Spinal cord (tissue), 10 donors: ENCODE results near the gene KYNU. TPM values are rescaled to one million over a fixed set of nuclear protein-coding genes. Genes with fewer than 3 reads are reported as not detected.
"Not testable (repeated sequence)": the region's sequence is repeated elsewhere in the genome, so short reads cannot be mapped to it uniquely, and the experiment has no call there.

Experiments
- DNase-seq, 6 donors: peaks; one replicate each; pipeline versions ENCODE4 v3.0.0 to v3.0.0-alpha.2; 2013 to 2015; ENCODE audit warnings: low spot score in 6 of 6, low read depth in 4 of 6
- H3K27ac ChIP-seq: one replicate; pipeline ENCODE4 v1.5.1; 2013; ENCODE audit warnings: low read depth, low read length, control low read depth
- H3K27me3 ChIP-seq: one replicate; pipeline ENCODE4 v1.6.1; 2013; ENCODE audit warnings: low read length; ENCODE audit not compliant: control insufficient read depth, insufficient read depth
- H3K36me3 ChIP-seq: one replicate; pipeline ENCODE4 v1.6.1; 2013; ENCODE audit warnings: low read length; ENCODE audit not compliant: control insufficient read depth, insufficient read depth
- H3K4me1 ChIP-seq: one replicate; pipeline ENCODE4 v1.6.1; 2013; ENCODE audit warnings: low read length; ENCODE audit not compliant: control insufficient read depth, insufficient read depth
- H3K4me3 ChIP-seq: one replicate; pipeline ENCODE4 v1.5.1; 2013; ENCODE audit warnings: low read depth, low read length, control low read depth
- H3K9me3 ChIP-seq: one replicate; pipeline ENCODE4 v1.6.1; 2013; ENCODE audit warnings: low read length; ENCODE audit not compliant: control insufficient read depth, insufficient read depth
- WGBS: methylation state at CpG from one replicate; pipeline ENCODE4 v1.1.5; 2013; ENCODE audit warnings: missing lambda C conversion rate; ENCODE audit not compliant: insufficient coverage; 5-methylcytosine and 5-hydroxymethylcytosine counted together
- polyA plus RNA-seq, 2 donors: library from polyadenylated mRNA; unstranded; fragments of 120-200 nt; gene quantifications; one replicate each; pipeline ENCODE4 v1.2.1, GENCODE V29; 2013; ENCODE audit not compliant: insufficient read length in 2 of 2
- total RNA-seq, 2 donors: library from RNA; depleted of rRNA in 1 of 2; stranded (reverse); fragments of 120-200 nt in 1 of 2; fragments of >200 nt in 1 of 2; gene quantifications; one replicate each; pipeline versions ENCODE4 v1.2.3 to v1.2.4, GENCODE V29; 2013 to 2014
- donor health status: healthy.

KYNU gene
- total and polyA plus RNA-seq, 4 donors: 0.39 to 2.4 (median 1.2) TPM

- DNase-seq, H3K4me1 ChIP-seq, H3K36me3 ChIP-seq, H3K4me3 ChIP-seq, H3K27me3 ChIP-seq, H3K27ac ChIP-seq, H3K9me3 ChIP-seq: not testable (repeated sequence)
- 92% methylated on average over 4 of the region's 4 CpGs for WGBS
Measured at GRCh38 chr2:142900327-142900726, 22.9 kb downstream of the KYNU start.

GRCh38 chr2:142901780-142902179 is 24.3 kb downstream of the KYNU start:
- H3K27me3 ChIP-seq: no peaks in the 10 kb centered on the region
- H3K36me3 ChIP-seq: no peaks in the 10 kb centered on the region
- no peak overlapping the region for H3K27ac ChIP-seq
- H3K4me3 ChIP-seq: no peak overlapping the region
- WGBS: no CpG with 5 or more reads among the region's 6 CpGs
- no peaks in the 10 kb centered on the region for H3K9me3 ChIP-seq
- no peak for DNase-seq
- H3K4me1 ChIP-seq: no peaks in the 10 kb centered on the region

- H3K4me3 ChIP-seq, H3K9me3 ChIP-seq, H3K36me3 ChIP-seq, H3K4me1 ChIP-seq, DNase-seq, H3K27ac ChIP-seq, H3K27me3 ChIP-seq: not testable (repeated sequence)
- 96% methylated on average over 5 of the region's 7 CpGs for WGBS
Measured at GRCh38 chr2:142903726-142904125, 26.3 kb downstream of the KYNU start.

- no CpG with 5 or more reads among the region's 2 CpGs for WGBS
- Histone ChIP-seq H3K4me3 (no peak overlapping the region), H3K9me3 (no peaks in the 10 kb centered on the region)
Measured at GRCh38 chr2:142907653-142908052, 30.2 kb downstream of the KYNU start.

GRCh38 chr2:142914507-142915313 is 37.2 kb downstream of the KYNU start:
- no peak overlapping the region for H3K4me3 ChIP-seq
- H3K27me3 ChIP-seq: no peaks in the 10 kb centered on the region
- no peaks in the 10 kb centered on the region for H3K4me1 ChIP-seq
- no peak overlapping the region for H3K27ac ChIP-seq
- H3K36me3 ChIP-seq: no peaks in the 10 kb centered on the region
- 75% methylated on average over 2 of the region's 4 CpGs for WGBS
- H3K9me3 ChIP-seq: no peaks in the 10 kb centered on the region
- DNase-seq: no peak

More at GRCh38 chr2:142907653-142908052, 30.2 kb downstream of the KYNU start:
- Histone ChIP-seq H3K36me3 (no peaks in the 10 kb centered on the region), H3K4me1 (no peaks in the 10 kb centered on the region), H3K27ac (no peak overlapping the region), H3K27me3 (no peaks in the 10 kb centered on the region)
- no peak for DNase-seq

GRCh38 chr2:142915502-142915901 is 38.0 kb downstream of the KYNU start:
- DNase-seq: no peak
- no CpG with 5 or more reads among the region's 1 CpG for WGBS

GRCh38 chr2:142918624-142919023 is 41.2 kb downstream of the KYNU start:
- no peaks in the 10 kb centered on the region for H3K27me3 ChIP-seq
- H3K4me1 ChIP-seq: no peaks in the 10 kb centered on the region
- no peaks in the 10 kb centered on the region for H3K36me3 ChIP-seq
- no peak for DNase-seq
- H3K9me3 ChIP-seq: no peaks in the 10 kb centered on the region
- H3K27ac ChIP-seq: no peak overlapping the region
- no peak overlapping the region for H3K4me3 ChIP-seq

More at GRCh38 chr2:142915502-142915901, 38.0 kb downstream of the KYNU start:
- no peaks in the 10 kb centered on the region for H3K27me3 ChIP-seq
- no peak overlapping the region for H3K4me3 ChIP-seq
- no peaks in the 10 kb centered on the region for H3K36me3 ChIP-seq
- H3K9me3 ChIP-seq: no peaks in the 10 kb centered on the region
- no peaks in the 10 kb centered on the region for H3K4me1 ChIP-seq
- no peak overlapping the region for H3K27ac ChIP-seq

GRCh38 chr2:142920571-142920970 is 43.1 kb downstream of the KYNU start:
- no peaks in the 10 kb centered on the region for H3K36me3 ChIP-seq
- H3K27me3 ChIP-seq: no peaks in the 10 kb centered on the region
- no peaks in the 10 kb centered on the region for H3K4me1 ChIP-seq
- H3K4me3 ChIP-seq: no peak overlapping the region
- DNase-seq: no peak
- WGBS: no CpG with 5 or more reads among the region's 3 CpGs
- H3K27ac ChIP-seq: no peak overlapping the region
- H3K9me3 ChIP-seq: no peaks in the 10 kb centered on the region

- H3K4me3 ChIP-seq: no peak overlapping the region
- WGBS: 95% methylated on average over 3 of the region's 4 CpGs
- no peaks in the 10 kb centered on the region for H3K9me3 ChIP-seq
- no peaks in the 10 kb centered on the region for H3K4me1 ChIP-seq
- H3K27ac ChIP-seq: no peak overlapping the region
- DNase-seq: no peak
- no peaks in the 10 kb centered on the region for H3K27me3 ChIP-seq
- H3K36me3 ChIP-seq: no peaks in the 10 kb centered on the region
Measured at GRCh38 chr2:142926445-142926844, 49.0 kb downstream of the KYNU start.

GRCh38 chr2:142930835-142931398 is 53.5 kb downstream of the KYNU start:
- no peaks in the 10 kb centered on the region for H3K9me3 ChIP-seq
- no peaks in the 10 kb centered on the region for H3K4me1 ChIP-seq
- H3K4me3 ChIP-seq: no peak overlapping the region
- DNase-seq: no peak
- 94% methylated on average over 22 of the region's 22 CpGs for WGBS
- H3K27me3 ChIP-seq: no peaks in the 10 kb centered on the region
- H3K27ac ChIP-seq: no peak overlapping the region
- H3K36me3 ChIP-seq: no peaks in the 10 kb centered on the region
